Heart left ventricle (tissue), 16 donors: ENCODE data around the gene LTC4S. TPM values are rescaled to one million over a fixed set of nuclear protein-coding genes. Genes with fewer than 3 reads are reported as not detected.

Source experiments
- ATAC-seq, 4 donors: fragments of 200-7000 bp; cut with Tn5 transposase; one replicate each; pipeline ENCODE4 v1.9.1; 2020 to 2022; ENCODE audit warnings: moderate library complexity in 4 of 4, mild to moderate bottlenecking in 3 of 4, moderate number of reproducible peaks in 1 of 4
- DNase-seq, 5 donors: peaks; one replicate each; pipeline ENCODE4 v3.0.0-alpha.2; 2020
- H3K27ac ChIP-seq, 12 donors: fragments of 200-600 bp; sonication (generic) in 4 of 12; one replicate each; pipeline versions ENCODE4 v1.5.0 to v1.8.0; 2016 to 2022; ENCODE audit warnings: mild to moderate bottlenecking in 2 of 12
- H3K27me3 ChIP-seq, 9 donors: fragments of 200-600 bp; sonication (generic) in 2 of 9; one replicate each; pipeline versions ENCODE4 v1.5.1 to v1.8.0; 2016 to 2022; ENCODE audit warnings: mild to moderate bottlenecking in 3 of 9
- H3K36me3 ChIP-seq, 9 donors: fragments of 200-600 bp; sonication (generic) in 2 of 9; one replicate each; pipeline versions ENCODE4 v1.5.0 to v1.8.0; 2018 to 2022; ENCODE audit warnings: mild to moderate bottlenecking in 2 of 9
- H3K4me1 ChIP-seq, 12 donors: fragments of 200-600 bp; sonication (generic) in 4 of 12; one replicate each; pipeline versions ENCODE4 v1.5.0 to v1.8.0; 2016 to 2022; ENCODE audit warnings: mild to moderate bottlenecking in 3 of 12
- H3K4me3 ChIP-seq, 12 donors: fragments of 200-600 bp; sonication (generic) in 4 of 12; one replicate each; pipeline versions ENCODE4 v1.5.0 to v1.8.0; 2017 to 2022; ENCODE audit warnings: mild to moderate bottlenecking in 9 of 12, moderate library complexity in 4 of 12
- H3K9me3 ChIP-seq, 12 donors: fragments of 200-600 bp; sonication (generic) in 4 of 12; one replicate each; pipeline versions ENCODE4 v1.5.0 to v1.8.0; 2016 to 2022; ENCODE audit warnings: mild to moderate bottlenecking in 1 of 12
- CTCF ChIP-seq, 12 donors: fragments of 200-600 bp; sonication (generic) in 4 of 12; IDR thresholded peaks; one replicate each; pipeline versions ENCODE4 v1.5.0 to v1.8.0; 2018 to 2022; ENCODE audit warnings: antibody characterized with exemption in 12 of 12, mild to moderate bottlenecking in 5 of 12
- POLR2A ChIP-seq, 2 donors: fragments of 450-650 bp; IDR thresholded peaks; one replicate each; pipeline ENCODE4 v1.6.1; 2017; ENCODE audit warnings: antibody characterized with exemption in 2 of 2, mild to moderate bottlenecking in 2 of 2, moderate library complexity in 2 of 2
- WGBS, 4 donors: extraction: QIAGEN DNeasy Blood & Tissue Kit in 2 of 4; methylation state at CpG; one replicate each; pipeline versions ENCODE4 v1.1.5 to v1.1.7; 2013 to 2018; 5-methylcytosine and 5-hydroxymethylcytosine counted together
- intact Hi-C, 10 donors: fragments of 100-400 bp; cut with DNase I; formaldehyde crosslinking; loops; one replicate each; pipeline versions ENCODE4 v1.11.1 to v1.14.2; 2022
- polyA plus RNA-seq, 2 donors: library from polyadenylated mRNA; stranded (reverse); fragments of 200-250 nt; gene quantifications; one replicate each; pipeline ENCODE4 v1.2.3, GENCODE V29; 2013
- total RNA-seq, 9 donors: library from RNA; depleted of rRNA in 2 of 9; stranded (reverse); fragments of >200 nt in 2 of 9; fragmentation: NEBNext Ultra II Directional in 3 of 9; extraction: Animal tissue kit (Norgen Biotek cat#: 25700) in 3 of 9; gene quantifications; one replicate each; pipeline versions ENCODE4 v1.1.0 to v1.2.4, GENCODE V29; 2016 to 2023
- donor health status: ischemic (EF 13 %, LVEDD 7.1; RV severe dilation, severe dysfunction).
- donor health status: healthy with polysubstance abuse.
- donor health status: DM: no; HTN: yes; CAD: no.
- donor health status: DM: no; HTN: no; CAD: no.
- donor health status: ischemic (EF 25% LVEDD 6.9; RV normal size, moderate dysfunction).
- donor health status: ischemic (EF 25% LVEDD 5.7; RV mildly dilated, moderate dysfunction).
- donor health status: healthy.
- donor health status: DM: yes; HTN: yes; CAD: no.
- donor health status: ischemic (EF 35%, LVEDD 5.7; RV mildly dilated, moderate dysfunction).
- donor health status: nonischemic (EF 11% LVEDD 7.7; RV severe dilation, severe dysfunction).
- donor health status: DM: yes; HTN: yes; CAD: no.
- donor health status: PGD.
- donor health status: ischemic (EF 29% LVEDD 5.4; RV normal size, mild dysfunction).
- donor health status: nonischemic (EF 23%, LVEDD 6.1; RV moderate dilation, normal function).

LTC4S gene
- total and polyA plus RNA-seq, 11 donors = 3.3 to 16.7 (median 9.5) TPM

GRCh38 chr5:179820483-179821297 is 26.9 kb downstream of the LTC4S start, which contains the start of gene SQSTM1:
Gene SQSTM1, plus strand, starts transcription at chr5:179820905. Its CDS starts 32 bp downstream, at chr5:179820937.
- Histone ChIP-seq H3K9me3 (no peaks in the 10 kb centered on the region), H3K27ac (peak within 1 kb of the TSS; percentile 98 to 100 (median 99)), H3K36me3 (peaks cover 0 to 39% (median 32%) of the 10 kb centered on the region in 9 donors), H3K4me1 (peaks cover 24 to 79% (median 70%) of the 10 kb centered on the region in 12 donors), H3K4me3 (peak within 1 kb of the TSS; percentile 67 to 100 (median 99)), H3K27me3 (no peaks in the 10 kb centered on the region)
- TF ChIP-seq CTCF (IDR thresholded peaks at IDR 0.05) = peak in 1 of 12 donors; percentile 12
- TF ChIP-seq POLR2A (IDR thresholded peaks at IDR 0.05) = peak; percentile 92 to 99
- intact Hi-C loops = loop anchor here in 5 of 10 donors (1.0 to 10.0 kb wide), 5 partner anchors 14 to 196 kb away; partner anchors contain the start of genes MRNIP (in 4 of the 5), MGAT4B (in 2 of the 5) and HNRNPH1 (in 1 of the 5)
- ATAC-seq = peak; percentile 55 to 74 (median 71)
- DNase-seq = peak; percentile 88 to 94 (median 88)
- WGBS, 4 donors = 0 to 1% (median 1%) methylated on average over 12 to 81 of the region's 81 CpGs

DNA sequence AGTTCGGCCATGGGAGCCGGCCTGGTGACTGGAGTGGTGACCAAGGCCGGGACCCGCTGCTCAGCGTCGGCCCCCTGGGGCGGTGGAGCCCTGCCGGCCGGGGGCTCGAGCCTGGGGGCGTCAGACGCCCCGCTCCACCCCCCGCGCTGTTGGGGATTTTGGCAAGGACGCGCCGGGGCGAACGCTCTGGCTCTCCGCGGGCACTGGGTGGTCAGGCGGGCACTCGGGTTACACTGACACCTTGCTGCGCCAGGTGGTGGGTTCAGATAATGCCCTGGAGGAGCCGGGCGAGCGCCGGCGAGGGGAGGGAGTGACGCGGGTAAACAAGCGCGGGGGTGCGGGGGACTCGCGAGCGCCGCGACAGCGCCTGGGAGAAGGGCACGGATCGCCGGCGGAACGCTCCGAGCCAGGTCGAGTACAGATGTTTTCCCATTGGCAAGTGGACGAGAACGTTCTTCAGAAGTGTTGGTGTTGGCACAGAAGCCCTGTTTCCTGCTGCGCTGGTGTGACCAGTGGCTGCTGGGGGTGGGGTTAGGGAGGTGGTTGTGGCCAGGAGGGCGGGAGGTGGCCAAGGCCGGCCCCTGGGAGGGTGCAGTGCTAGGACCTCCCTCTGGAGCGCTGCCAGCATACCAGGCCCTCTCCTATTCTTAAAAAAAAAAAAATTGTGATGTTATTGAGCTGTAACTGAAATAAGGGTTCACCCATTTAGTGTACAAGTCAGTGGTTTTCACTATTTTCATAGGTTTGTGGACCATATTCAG is 27.7 kb downstream of the LTC4S start:
- WGBS, 4 donors = 0 to 1% (median 0%) methylated on average over 29 to 54 of the region's 54 CpGs
- TF ChIP-seq POLR2A (IDR thresholded peaks at IDR 0.05) (peak in 1 of 2 donors; percentile 89), CTCF (IDR thresholded peaks at IDR 0.05) (peak in 1 of 12 donors; percentile 12)
- DNase-seq (peak; percentile 97 to 99 (median 98)), ATAC-seq (peak; percentile 80 to 87 (median 83))
- intact Hi-C loops = loop anchor here in 5 of 10 donors (1.0 to 10.0 kb wide), 5 partner anchors 15 to 197 kb away; partner anchors contain the start of genes MRNIP (in 4 of the 5), MGAT4B (in 2 of the 5) and HNRNPH1 (in 1 of the 5)
- Histone ChIP-seq H3K36me3 (peaks cover 0 to 46% (median 40%) of the 10 kb centered on the region in 9 donors), H3K27me3 (no peaks in the 10 kb centered on the region), H3K27ac (peak overlapping the region; percentile 98 to 100 (median 99)), H3K4me1 (peaks cover 24 to 83% (median 72%) of the 10 kb centered on the region in 12 donors), H3K9me3 (no peaks in the 10 kb centered on the region), H3K4me3 (peak overlapping the region; percentile 67 to 100 (median 99))

DNA sequence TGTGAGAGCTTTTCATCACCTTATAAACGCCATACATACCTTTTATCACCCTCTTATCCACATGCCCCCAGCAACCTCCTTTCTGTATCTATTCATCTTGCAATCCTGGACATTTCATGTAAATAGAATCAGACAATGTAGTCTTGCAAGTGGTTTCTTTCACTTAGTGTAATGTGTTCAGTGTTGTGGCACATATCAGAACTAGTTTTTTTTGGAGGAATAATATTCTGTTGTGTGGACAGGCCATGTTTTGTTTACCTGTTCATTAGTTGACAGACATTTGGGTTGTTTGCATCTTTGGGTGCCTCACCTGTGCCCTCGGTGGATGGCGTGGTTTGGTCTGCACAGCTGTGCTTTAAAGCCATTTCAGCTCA is 28.3 kb downstream of the LTC4S start:
- intact Hi-C loops = loop anchor here in 2 of 10 donors (5.0 to 10.0 kb wide), 2 partner anchors 35 to 197 kb away; partner anchors contain the start of genes HNRNPH1 (in 1 of the 2) and MRNIP (in 1 of the 2)
- peaks cover 24 to 83% (median 70%) of the 10 kb centered on the region in 12 donors for H3K4me1 ChIP-seq
- H3K27ac ChIP-seq = peak overlapping the region; percentile 98 to 100 (median 99)
- H3K9me3 ChIP-seq = no peaks in the 10 kb centered on the region
- 46 to 59% (median 49%) methylated on average over 3 of the region's 3 CpGs for WGBS, 4 donors
- peak in 1 of 5 donors; percentile 15 for DNase-seq
- peaks cover 0 to 52% (median 46%) of the 10 kb centered on the region in 9 donors for H3K36me3 ChIP-seq
- no peaks in the 10 kb centered on the region for H3K27me3 ChIP-seq
- peak overlapping the region; percentile 67 to 100 (median 99) for H3K4me3 ChIP-seq
- ATAC-seq = no peak
- no peak for TF ChIP-seq POLR2A (IDR thresholded peaks at IDR 0.05)

DNA sequence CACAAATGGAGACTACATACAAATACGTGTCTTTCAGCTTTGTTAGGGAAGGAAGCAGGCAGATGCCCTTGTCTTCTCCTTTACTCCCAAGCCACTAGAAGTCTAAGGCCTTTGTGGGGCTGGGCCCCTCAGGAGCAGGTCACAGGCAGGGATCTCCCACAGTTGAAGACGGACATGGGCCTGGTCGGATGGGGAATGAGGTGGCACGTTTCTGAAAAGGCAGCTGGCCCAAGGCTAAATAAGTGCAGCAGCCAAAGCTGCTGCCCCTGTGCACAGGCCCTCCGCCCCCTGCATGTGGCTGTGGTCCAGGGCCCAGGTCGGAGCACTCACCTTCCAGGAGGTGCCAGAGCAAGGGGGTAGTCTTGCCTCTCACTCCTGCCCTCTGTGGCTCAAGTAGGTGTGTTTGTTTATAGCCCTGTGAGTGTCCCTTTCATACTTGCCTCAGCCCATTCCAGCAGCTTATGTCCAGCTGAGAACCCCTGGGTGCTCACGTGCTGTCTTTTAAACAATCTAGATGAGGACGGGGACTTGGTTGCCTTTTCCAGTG is 28.7 kb downstream of the LTC4S start:
- intact Hi-C loops = loop anchor here in 2 of 10 donors (5.0 to 10.0 kb wide), 2 partner anchors 35 to 198 kb away; partner anchors contain the start of genes HNRNPH1 (in 1 of the 2) and MRNIP (in 1 of the 2)
- no peak for ATAC-seq
- Histone ChIP-seq H3K4me3 (peak overlapping the region; percentile 67 to 100 (median 99)), H3K36me3 (peaks cover 0 to 57% (median 51%) of the 10 kb centered on the region in 9 donors), H3K27ac (peak overlapping the region in 8 of 12 donors; percentile 29 to 100 (median 100)), H3K9me3 (no peaks in the 10 kb centered on the region), H3K27me3 (no peaks in the 10 kb centered on the region), H3K4me1 (peaks cover 24 to 83% (median 68%) of the 10 kb centered on the region in 12 donors)
- 33 to 42% (median 39%) methylated on average over 7 to 8 of the region's 8 CpGs for WGBS, 4 donors
- TF ChIP-seq CTCF (IDR thresholded peaks at IDR 0.05) (no peak), POLR2A (IDR thresholded peaks at IDR 0.05) (no peak)
- peak in 1 of 5 donors; percentile 26 for DNase-seq
